Keratinocyte (primary cell): Measurements from ENCODE around the gene ENO2.

Experiments used
- EZH2 ChIP-seq: IDR thresholded peaks from one replicate; pipeline ENCODE4 v1.6.1; 2012; ENCODE audit warnings: inconsistent platforms, mild to moderate bottlenecking, low read length, moderate library complexity
- TF ChIP-seq, protein P1 (sequence below), 3 experiments: IDR thresholded peaks in 1 of 3; conservative IDR thresholded peaks in 1 of 3; optimal IDR thresholded peaks in 1 of 3; 2 replicates in 2 of 3; 3 replicates in 1 of 3; pipeline versions ENCODE3 to v1.5.1; 2011; ENCODE audit warnings: low read length in 3 of 3, mild to moderate bottlenecking in 3 of 3, moderate library complexity in 2 of 3, control low read depth in 1 of 3, inconsistent platforms in 1 of 3; ENCODE audit not compliant: insufficient read depth in 2 of 3; ENCODE audit errors: extremely low read depth in 1 of 3

DNA sequence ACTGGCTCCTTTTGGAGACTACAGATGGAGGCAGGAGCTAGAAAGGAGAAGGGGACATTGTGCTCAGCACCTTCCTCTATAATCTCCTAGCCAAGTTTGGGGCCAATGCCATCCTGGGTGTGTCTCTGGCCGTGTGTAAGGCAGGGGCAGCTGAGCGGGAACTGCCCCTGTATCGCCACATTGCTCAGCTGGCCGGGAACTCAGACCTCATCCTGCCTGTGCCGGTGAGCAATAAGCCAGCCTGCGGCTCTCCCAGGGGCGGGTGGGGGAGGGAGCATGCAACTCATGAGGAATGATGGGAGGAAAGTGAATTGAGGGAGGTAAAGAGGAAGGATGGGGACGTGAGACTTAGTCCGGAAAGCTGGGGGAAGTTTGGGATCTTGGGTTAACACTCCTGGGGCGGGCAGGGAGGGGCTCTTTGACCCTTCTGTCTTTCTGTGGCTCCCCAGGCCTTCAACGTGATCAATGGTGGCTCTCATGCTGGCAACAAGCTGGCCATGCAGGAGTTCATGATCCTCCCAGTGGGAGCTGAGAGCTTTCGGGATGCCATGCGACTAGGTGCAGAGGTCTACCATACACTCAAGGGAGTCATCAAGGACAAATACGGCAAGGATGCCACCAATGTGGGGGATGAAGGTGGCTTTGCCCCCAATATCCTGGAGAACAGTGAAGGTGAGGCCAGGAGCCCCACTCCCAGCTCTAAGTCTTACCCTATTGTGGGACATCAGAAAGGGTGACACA, 3.3 kb downstream of the ENO2 start:
- TF ChIP-seq, protein P1, sequence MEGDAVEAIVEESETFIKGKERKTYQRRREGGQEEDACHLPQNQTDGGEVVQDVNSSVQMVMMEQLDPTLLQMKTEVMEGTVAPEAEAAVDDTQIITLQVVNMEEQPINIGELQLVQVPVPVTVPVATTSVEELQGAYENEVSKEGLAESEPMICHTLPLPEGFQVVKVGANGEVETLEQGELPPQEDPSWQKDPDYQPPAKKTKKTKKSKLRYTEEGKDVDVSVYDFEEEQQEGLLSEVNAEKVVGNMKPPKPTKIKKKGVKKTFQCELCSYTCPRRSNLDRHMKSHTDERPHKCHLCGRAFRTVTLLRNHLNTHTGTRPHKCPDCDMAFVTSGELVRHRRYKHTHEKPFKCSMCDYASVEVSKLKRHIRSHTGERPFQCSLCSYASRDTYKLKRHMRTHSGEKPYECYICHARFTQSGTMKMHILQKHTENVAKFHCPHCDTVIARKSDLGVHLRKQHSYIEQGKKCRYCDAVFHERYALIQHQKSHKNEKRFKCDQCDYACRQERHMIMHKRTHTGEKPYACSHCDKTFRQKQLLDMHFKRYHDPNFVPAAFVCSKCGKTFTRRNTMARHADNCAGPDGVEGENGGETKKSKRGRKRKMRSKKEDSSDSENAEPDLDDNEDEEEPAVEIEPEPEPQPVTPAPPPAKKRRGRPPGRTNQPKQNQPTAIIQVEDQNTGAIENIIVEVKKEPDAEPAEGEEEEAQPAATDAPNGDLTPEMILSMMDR (optimal IDR thresholded peaks at IDR 0.05 in 1 of 3, IDR thresholded peaks at IDR 0.05 in 1 of 3, conservative IDR thresholded peaks at IDR 0.05 in 1 of 3; ENCODE audit: extremely low read depth in 1 of 3, insufficient read depth in 2 of 3, low read length in 3 of 3): no peak
- TF ChIP-seq EZH2: no peak
